Effector CD4-positive, alpha-beta T cell (primary cell): ENCODE results near the gene JAKMIP1.
"Not testable (repeated sequence)": the region's sequence is repeated elsewhere in the genome, so short reads cannot be mapped to it uniquely, and the experiment has no call there.

Experiments
- DNase-seq: peaks from one replicate; pipeline ENCODE4 v3.0.0-alpha.2; 2020

The JAKMIP1 gene

DNA sequence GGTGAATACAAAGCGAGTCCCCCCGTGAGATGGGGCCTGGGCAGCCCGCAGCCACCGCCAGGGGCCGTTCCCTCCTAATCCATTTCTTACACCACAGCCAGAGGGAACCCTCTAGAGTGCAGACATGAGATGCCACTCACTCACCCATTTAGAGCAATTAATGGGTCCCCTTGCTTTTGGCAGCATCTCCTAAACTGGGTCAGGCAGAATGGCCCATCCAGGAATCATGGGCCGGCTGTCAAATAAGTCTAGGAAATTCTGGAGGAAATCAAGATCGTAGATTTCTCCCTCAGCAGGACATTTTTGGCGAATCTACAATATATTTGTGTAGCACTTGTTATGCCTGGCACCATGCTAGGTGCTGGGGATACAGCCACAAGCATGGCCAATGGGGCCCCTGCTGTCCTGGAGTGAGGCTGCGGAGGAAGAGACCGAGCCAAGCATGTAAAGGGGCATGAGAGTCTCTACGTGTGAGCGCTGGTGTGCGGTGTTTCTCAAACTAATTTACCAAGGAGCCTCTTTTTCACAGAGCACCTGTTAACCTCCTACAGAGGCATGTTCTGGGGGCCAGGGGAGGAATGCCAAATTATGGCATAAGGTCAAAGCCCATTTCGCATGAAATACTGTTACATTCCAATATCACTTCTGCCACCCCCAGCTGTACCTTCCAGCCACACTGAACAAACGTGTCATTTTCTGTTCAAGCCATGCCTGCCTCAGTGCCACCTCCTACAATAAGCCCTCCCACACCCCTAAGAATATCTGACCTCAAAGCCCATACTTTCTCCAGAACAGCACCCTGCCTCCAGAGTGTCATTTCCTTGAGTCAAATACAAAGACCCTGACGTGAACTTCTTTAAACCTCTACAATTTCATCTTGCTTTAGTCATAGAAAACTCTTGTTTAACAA lies 28.1 kb upstream of the JAKMIP1 start:
- DNase-seq = no peak

DNA sequence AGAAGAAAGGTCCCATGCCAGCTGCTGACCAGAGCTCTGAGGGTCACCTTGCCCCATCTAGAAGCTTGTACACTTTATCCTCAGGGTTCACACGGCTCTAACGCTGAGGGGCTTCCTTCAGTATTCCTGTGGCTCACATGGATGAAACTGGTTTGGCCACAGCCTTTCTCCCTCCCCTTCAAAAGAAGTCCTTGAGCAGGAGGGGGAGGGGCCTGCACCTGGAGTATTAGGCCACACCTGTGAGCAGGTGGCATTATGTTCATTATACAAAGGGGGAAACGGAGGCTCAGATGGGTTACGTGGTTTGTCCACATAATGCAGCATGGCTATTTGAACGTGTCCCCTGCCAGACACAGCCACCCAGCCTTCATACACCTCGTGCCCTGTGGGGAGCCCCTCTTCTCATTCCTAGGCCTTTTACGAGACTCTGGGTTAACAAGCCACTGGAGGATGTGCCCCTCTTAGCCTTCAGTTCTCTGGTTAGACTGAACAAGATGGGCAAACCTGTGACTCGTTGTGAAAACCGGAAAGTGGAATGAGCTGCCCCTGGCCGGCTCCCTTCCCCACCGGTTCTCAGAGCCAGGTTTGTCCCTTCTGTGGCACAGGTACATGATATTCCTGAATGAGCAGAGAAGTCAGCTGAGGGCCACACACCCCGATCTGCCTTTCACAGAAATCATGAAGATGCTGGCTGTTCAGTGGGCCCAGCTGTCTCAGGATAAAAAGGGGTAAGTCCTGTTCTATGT lies 27.2 kb upstream of the JAKMIP1 start:
- DNase-seq = no peak

GRCh38 chr4:6226506-6226905 lies 26.2 kb upstream of the JAKMIP1 start:
- DNase-seq = no peak

DNA sequence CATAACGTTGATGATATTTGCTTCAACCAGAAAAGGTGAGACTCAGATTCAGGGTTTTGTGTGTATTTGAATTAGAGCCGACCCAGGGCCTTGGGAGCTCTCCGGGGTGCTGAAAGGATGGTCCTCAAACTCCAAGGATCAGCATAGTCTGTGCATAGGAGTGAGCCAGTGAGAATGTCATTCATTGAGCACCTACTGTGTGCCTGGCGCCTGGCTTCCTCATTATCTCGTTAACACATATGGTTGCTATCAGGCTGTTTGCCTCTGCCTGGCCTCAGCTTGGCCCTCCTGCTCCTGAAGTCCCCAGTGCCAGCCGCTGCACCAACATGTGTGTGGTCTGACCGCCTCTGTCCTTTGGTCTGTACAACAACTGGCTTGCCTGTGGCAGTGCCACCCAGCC lies 25.1 kb upstream of the JAKMIP1 start:
- DNase-seq = no peak

- no peak for DNase-seq
Observed at GRCh38 chr4:6224735-6225134, 24.4 kb upstream of the JAKMIP1 start.

DNA sequence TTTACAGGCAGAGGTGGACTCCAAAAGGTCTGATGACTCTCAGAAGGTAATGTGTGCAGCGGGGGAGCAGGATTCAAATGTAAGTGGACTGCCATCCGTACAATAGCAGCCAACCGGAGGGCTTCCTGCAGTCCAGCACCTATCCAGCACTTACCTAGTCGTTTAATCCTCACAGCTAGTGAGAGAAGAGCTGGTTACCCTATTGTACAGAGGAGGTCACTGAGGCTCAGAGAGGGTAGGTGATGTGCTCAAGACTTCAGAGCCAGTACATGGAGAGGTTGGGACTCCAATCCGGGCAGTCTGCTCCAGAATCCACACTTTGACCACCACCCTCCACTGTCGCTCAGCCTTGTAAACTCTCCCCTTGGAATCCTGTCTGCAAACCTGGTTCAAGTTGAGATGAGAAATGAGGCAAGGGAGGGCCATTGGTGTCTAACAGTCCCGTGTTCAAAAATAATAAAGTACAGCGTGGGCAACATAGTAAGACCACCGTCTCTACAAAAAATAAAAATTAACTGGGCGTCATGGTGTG lies 22.5 kb upstream of the JAKMIP1 start:
- no peak for DNase-seq

DNA sequence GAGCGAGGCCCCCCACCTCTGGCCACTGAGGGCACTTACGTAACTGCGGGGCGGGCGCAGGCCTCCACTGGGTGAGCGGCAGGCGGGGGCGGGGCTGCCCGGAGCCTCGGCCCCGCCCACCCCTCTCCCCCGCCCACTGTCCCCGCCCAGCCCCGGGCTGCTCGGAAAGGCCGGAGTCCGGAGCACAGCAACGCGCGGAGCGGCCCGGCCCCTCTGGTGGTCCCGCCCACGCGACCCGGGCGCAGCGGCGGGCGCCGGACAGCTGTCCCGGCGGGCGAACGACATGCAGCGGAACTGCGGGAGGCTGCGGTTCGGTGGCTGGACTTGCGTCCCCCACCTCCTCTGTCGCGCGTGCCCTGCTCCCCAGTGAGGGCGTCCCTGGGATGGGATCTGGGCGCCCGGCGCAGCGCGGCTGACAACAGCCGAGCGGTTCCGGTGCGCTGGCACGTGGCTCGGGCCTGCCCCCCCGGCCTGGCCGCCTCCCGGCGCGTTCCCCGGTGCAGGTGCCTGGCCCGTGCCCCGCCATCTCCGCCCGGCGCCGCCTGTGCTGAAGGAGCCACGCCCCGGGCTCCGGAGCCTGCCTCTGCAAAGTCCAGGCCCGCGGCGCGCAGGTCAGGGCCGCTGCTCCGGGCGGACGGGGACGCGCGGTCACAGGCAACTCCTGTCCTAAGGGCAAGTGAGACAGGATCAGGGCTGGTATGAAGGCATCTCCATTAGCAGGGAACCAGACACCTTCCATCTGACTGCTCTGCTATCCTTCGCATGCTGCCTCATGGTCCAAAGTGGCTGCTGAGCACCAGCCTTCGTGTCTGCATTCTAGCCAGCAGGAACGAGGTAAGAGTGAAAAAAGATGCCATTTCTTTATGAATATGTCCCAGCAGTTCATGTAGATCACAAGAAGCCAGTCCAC lies 21.8 kb upstream of the JAKMIP1 start:
- no peak for DNase-seq

- no peak for DNase-seq
Observed at GRCh38 chr4:6221301-6221850, 21.0 kb upstream of the JAKMIP1 start.

DNA sequence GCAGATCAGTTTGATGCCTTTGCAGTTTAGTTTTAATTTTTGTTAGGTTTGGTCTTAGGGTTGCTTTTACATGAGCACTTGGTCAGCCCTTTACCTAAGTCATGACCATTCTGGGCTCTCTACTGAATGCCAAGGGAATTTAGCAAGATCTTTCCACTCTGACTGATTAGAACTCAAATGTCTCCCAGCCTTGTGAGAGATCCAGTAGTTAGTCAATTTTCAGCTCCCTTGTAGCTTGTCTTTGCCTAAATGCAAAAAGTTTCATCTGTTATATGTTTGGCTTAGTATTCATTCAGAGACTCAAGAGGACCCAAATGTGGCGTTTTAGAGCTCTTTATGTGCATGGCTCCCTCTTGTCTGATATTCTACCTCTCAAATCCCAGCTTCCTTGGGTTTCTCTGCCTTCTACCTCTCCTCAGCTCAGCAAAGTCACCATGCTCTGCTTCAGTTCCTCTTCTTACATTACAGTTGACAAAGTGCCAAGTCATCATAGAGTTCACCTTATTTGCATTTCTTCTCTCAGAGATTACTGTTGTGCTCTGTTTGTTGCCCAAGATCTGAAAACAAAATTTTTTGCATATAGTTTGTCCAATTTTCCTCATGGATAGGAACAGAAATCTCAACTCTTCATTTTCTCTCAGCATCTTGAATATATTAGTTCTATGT lies 17.5 kb upstream of the JAKMIP1 start:
- DNase-seq = no peak

DNA sequence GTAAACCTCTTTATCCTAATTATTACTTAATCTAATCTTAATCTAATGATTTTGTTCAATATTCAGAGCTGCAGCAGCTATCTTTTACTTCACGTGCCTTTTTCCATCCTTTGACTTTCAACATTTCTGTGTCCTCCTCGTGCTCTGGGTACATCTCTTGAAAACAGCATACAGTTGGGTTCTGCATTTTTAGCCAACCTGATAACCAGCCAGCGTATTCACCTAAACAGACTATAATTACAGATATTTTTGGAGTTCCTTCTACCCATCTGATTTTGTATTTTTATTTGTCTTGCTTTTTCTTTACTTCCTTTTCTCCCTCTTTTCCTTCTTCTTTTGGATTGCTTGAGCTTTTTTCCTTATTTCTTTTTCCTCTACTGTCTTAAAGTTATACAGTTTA lies 16.2 kb upstream of the JAKMIP1 start:
- DNase-seq = no peak

DNA sequence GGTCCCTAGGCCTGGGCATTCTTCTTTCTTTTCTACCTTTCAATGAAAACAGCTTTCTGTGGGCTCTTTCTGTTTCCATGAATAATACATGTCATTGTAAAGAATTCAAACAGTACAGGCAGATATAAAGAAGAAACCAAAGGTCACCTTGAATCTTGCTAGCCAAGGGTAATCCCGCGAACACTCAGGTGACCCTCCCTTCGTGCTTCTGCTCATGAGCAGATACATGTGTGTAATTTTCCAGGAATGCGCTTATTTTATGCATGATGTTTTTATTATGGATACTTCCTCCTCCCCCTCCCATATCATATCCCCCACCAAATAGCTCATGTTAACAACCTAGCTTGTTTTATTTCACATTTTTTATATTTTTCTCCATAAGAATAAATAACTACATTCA lies 9.6 kb upstream of the JAKMIP1 start:
- DNase-seq = no peak

- DNase-seq = not testable (repeated sequence)
Observed at GRCh38 chr4:6209291-6209690, 8.9 kb upstream of the JAKMIP1 start.

- no peak for DNase-seq
Observed at GRCh38 chr4:6208416-6208815, 8.1 kb upstream of the JAKMIP1 start.

GRCh38 chr4:6207602-6208001 lies 7.3 kb upstream of the JAKMIP1 start:
- no peak for DNase-seq

DNA sequence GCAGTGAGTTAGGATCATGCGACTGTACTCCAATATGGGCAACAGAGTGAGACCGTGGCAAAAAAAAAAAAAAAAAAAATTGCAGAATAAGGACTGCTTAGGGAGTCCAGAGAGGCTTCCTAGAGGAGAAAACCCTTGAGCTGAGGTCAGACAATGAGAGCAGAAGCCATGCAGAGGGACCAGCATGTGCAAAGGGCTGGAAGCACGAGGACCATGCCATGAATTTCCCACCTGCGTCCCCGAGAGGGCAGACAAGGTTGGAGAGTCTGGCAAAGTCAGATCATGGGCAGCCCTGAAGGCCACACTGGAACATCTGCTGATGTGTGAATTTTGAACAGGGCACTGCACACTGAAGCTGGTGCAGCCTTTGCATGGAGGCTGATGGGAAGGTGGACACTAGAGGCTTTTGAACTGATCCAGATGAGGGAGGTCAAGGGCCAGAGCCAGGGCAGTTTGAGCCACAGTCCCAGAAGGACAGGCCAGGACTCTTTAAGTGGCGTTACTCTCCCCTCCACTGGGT lies 6.5 kb upstream of the JAKMIP1 start:
- DNase-seq = no peak

DNA sequence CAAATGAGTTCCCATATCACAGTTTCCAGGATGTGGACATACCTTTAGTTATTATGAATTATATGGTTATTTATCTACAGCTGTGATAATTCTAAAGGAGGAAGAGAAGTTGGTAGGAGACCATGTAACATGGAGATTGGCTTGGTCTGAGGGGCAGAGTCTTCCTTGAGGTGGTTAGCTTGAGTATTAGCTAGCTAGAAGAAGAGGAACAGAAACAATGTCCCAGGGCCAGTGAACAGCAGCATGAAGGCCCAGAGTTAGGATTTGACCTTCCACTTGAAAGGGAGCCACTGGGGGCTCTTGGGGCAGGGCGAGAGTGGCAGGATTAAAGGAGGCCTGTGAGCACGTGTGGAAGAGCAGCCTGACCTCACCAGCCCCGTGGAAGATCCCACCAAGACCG lies 5.6 kb upstream of the JAKMIP1 start:
- no peak for DNase-seq

- no peak for DNase-seq
Observed at GRCh38 chr4:6205567-6205931, 5.2 kb upstream of the JAKMIP1 start.

DNA sequence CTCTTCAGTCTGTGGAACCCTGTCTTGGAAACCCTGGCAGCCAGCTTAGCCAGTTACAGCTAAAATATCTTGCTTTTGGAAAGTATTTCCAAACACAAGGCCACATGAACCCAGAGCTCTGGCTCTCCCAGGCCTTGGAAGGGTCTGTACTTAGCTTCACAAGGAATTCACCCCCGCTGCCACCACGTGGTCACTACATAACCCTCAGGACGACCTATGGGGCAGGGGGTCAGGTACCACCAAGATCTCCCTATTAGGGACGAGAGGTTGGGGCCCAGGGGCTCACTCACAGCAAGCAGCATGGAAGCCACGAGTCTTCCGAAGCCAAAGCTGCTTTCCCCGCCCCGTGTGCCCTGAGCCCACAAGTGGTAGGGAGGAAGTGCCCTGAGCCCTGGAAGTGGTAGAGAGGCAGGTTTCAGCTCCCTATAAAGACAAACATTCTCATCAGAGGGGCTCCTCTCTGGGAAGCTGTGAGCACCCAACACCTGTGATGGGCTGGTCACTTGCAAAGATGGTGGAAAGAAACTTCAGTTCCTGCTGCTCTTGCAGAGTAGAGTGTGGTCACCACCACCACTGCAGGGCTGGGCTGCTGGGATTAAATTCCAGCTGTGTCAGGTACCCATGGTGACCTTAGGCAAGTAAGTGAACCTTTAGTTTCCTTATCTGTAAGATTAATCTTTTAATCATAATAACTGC lies 4.7 kb upstream of the JAKMIP1 start:
- no peak for DNase-seq

DNA sequence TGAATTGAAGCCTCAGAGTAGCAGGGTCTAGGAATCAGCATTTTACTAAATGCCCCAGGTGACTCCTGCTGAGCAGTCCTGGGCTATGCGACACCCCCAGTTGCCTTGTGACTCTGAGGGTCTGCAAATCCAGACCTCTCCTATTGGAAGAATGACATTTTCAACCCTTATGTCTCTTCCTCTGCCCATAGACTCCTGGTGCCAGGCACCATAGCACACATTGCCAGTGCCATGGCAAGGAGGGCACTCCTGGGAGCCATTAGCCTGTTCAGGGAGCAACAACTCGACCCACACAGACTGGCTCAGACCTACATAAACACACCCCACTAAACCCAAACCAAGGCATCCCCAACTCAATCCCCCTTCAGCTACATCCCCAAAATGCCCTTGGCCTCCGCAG lies 3.7 kb upstream of the JAKMIP1 start:
- no peak for DNase-seq

GRCh38 chr4:6201580-6202091 lies 1.3 kb upstream of the JAKMIP1 start:
- no peak for DNase-seq

DNA sequence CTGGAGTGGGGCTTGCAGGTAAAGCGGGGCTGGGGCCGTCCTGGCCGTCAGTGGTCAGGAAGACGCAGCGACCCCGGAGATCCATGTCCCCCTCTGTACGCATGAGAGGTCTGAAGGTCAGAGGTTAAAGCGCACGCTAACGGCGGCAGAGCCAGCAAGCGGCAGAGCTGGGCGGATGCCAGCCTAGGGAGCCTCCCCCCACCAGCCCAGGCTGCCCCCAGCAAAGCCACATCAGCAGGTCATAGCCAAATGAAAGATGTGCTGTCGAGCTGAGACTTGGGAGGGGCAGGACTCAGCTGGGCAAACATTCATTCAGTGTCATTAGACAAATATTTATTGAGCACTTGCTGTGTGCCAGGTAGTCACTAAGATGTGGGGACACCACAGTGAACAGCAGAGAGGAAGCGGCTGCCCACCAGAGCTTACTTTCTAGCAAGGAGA lies 593 bp upstream of the JAKMIP1 start:
- no peak for DNase-seq
